GM10266 (cell line): ENCODE measurements around the gene TUBB3.
A peak's percentile ranks its signal among the peaks of the same experiment; 100 is the strongest.

ENCODE experiments used
- DNase-seq: peaks from one replicate; pipeline ENCODE4 v3.0.0; 2012; ENCODE audit errors: extremely low spot score
- TF ChIP-seq, protein P1 (sequence below): IDR thresholded peaks from 2 replicates; pipeline ENCODE4 v1.5.1; 2012; ENCODE audit warnings: mild to moderate bottlenecking, low read depth; ENCODE audit not compliant: control insufficient read depth, insufficient read depth; ENCODE audit errors: missing control alignments

The TUBB3 gene

DNA sequence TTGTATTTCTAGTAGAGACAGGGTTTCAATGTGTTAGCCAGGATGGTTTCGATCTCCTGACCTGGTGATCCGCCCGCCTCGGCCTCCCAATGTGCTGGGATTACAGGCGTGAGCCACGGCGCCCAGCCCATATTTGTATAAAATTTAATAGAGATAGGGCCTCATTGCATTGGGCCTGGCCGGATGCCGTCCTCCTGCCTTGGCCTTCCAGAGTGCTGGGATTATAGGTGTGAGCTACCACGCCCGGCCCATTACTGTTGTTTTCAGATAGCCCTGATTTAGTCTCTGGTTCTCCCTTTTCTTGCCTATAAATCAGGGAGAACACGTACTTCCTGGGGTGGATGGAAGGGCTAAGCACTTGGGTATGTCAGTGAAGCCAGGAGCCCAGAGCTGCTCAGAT, 28.9 kb downstream of the TUBB3 start:
- TF ChIP-seq, protein P1, sequence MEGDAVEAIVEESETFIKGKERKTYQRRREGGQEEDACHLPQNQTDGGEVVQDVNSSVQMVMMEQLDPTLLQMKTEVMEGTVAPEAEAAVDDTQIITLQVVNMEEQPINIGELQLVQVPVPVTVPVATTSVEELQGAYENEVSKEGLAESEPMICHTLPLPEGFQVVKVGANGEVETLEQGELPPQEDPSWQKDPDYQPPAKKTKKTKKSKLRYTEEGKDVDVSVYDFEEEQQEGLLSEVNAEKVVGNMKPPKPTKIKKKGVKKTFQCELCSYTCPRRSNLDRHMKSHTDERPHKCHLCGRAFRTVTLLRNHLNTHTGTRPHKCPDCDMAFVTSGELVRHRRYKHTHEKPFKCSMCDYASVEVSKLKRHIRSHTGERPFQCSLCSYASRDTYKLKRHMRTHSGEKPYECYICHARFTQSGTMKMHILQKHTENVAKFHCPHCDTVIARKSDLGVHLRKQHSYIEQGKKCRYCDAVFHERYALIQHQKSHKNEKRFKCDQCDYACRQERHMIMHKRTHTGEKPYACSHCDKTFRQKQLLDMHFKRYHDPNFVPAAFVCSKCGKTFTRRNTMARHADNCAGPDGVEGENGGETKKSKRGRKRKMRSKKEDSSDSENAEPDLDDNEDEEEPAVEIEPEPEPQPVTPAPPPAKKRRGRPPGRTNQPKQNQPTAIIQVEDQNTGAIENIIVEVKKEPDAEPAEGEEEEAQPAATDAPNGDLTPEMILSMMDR = no peak
- no peak for DNase-seq

DNA sequence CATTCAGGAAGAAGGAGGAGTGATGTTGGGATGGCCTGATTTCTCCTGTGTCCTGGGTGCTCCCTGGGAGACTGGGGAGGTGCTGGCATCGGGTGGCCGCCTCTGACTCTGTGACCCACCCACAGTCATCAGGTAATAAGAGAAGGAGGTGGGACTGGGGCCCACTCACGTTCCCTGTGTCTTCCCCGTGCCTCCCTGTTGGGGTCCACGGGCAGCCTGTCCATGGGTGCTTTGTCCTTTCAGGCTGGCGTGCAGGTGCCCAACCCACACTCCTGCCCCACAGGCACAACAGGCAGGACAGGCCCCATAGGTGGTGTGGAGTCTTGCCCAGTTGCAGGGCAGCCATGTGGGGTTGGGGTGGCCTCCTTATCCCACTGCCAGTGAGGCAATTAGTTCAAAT, 29.4 kb downstream of the TUBB3 start:
- no peak for DNase-seq
- TF ChIP-seq, protein P1 = no peak

DNA sequence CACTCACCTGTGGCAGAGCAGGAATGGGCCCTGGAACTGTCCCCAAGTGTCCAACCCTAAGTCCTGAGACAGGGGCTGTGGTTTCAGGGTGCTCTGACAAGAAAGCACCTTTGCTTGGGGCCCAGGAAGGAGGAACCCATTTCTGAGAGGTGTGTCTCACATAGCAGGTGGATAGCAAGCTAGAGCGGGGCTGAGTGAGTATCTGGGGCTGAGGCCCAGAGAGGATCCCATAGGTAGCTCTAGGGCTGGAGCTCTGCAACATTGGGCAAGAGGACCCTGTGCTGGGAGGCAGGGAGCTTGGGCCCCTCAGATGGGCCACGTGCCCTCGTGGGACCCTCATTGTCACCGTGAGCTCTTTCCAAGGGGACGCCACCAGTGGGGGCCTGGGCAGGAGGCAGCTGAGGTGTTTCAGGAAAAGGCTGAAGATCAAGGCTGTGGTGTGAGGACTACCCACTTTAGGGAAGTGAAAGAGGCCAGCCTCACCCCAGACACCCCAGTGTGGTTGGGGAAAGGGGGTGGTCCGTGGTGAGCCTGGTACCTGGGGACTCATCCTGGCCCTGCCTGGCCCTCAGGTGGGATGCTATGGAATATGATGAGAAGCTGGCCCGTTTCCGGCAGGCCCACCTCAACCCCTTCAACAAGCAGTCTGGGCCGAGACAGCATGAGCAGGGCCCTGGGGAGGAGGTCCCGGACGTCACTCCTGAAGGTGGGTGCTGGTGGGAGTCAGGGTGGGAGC, 30.7 kb downstream of the TUBB3 start:
- peak; percentile 66 for DNase-seq
- TF ChIP-seq, protein P1 = no peak

DNA sequence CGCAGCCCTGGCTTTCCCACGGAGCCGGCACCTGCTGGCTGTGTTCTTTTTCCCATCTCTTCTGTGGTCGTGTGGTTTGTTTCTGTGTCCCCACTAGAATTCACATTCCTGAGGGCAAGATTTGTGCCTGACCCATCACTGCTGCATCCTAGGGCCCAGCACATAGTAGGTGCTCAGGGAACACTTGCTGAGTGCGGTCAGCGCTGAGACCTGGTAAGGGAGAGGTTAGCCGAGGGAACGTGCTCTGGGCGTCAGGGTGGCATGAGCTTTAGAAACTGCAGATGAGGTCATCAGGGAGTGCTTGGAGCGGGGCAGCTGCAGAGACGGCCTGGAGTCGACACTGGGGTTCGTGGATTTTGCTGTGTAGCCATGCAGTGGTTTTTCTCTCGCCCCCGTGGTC, 31.3 kb downstream of the TUBB3 start:
- DNase-seq = no peak
- TF ChIP-seq, protein P1 = no peak

DNA sequence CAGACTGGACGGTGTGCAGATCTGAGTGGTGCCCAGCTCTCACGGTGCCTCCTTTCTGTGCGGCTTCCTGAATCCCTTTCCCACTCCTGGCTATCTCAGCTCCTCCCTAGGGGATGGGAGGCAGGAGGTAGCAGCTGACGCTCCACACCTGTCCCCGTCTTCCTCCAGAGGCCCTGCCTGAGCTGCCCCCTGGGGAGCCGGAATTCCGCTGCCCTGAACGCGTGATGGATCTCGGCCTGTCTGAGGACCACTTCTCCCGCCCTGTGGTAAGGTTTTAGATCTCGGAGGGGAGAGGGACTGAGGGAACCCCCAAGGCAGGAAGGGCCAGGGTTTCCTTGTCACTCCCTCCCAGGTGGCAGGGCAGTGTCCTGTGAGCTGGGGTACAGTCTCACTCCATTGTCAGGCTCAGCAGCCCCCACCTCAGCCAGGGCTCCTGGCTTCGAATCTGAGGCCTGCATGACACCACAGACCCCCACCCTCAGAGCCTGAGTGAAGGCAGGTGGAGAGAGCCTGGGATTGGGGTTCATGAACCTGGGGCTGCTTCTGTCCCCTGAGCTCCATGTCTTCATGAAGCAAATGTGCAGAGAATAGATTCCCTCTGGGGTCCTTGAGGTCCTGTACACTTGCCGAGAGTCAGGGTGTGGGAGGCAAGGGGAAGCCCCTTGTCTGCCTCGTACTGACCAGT, 32.0 kb downstream of the TUBB3 start:
- TF ChIP-seq, protein P1 = no peak
- DNase-seq = no peak

DNA sequence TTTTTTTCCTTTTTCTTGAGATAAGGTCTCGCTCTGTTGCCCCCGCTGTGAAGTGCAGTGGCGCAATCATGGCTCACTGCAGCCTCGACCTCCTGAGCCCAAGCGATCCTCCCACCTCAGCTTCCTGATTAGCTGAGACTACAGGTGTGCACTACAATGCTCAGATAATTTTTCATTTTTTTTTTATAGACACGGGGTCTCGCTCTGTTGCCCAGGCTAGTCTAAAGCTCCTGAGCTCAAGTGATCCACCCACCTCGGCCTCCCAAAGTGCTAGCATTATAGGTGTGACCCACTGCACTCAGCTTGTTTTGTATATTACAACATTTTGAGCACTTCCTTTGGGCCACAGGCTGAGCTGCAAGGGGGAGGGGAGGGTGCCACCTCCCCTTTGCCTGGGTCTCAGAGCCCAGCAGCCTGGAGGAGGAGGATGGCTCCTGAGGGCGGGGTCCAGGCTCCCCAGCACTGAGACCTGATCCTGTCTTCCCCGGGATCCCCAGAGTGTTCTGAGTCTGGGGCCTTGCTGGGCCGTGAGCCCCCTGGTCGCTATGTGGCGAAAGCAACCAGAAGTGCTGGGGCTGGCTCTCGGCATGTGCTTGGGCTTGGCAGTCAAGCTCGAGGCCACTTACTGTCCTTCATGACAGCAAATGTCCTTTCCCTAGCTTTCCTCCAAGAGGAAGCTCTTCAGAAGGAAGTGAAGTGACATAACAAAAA, 33.5 kb downstream of the TUBB3 start:
- no peak for DNase-seq
- TF ChIP-seq, protein P1 = no peak
